Femur (tissue), 1 donor: Measurements from ENCODE around the gene PMF1.

ENCODE experiments used
- DNase-seq: peaks from one replicate; pipeline ENCODE4 v3.0.0-alpha.2; 2017

Gene PMF1

DNA sequence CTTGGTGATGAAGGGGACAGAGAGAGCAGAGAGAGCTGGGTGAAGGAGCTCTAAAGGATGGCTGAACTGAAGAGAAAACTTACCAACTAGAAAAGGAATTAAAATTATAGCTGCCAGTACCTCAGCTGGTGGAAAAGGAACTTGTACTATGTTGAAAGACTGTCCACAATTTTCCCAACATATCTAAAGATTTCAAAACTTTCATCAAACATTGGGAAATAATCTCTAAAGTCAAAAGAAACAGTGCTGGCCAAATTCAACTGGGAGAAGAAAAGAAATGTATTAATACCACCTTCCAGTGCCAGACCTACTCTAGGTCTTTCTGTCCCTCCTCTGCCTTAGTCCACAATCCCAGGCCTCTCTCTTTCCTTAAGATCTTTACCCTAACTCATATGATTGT is 63.7 kb downstream of the PMF1 start:
- DNase-seq, result no peak

DNA sequence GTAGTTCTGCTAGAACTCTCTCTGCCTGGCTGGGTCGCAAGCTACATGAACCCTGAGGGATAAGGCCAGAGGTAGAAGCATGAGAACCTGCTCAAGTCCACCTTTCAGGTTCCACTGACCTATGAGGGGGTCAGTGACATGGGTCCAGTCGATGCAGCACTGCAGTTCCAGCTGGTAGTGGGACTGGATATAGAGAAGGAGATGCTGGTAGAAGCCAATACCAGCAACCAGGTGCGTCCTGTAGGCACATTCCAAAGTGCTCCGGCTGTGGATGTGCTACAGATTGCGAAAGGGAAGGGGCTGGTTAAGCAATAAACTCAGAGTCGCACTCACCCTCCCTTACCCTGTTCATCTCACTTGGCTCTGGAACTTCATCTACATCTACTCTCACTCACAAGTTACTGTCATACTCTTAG is 64.2 kb downstream of the PMF1 start:
- DNase-seq, result no peak

DNA sequence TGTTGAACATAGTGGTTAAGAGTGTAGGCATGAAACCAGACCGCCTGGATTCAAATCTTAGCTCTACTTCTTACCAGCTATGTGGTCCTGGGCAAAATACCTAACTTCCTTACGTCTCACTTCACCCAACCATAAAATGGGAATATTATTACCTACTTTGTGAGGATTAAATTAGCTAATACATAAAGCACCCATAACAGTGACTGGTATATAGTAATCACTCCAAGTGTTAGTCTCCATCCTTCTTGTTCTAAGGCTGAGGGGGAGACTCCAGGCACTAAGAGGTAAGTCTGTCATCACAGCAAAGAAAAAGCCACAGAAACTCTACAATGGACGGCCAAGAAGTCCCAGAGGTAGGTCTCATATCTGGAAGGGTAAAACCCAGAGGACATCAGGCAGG is 67.0 kb downstream of the PMF1 start:
- DNase-seq, result no peak

DNA sequence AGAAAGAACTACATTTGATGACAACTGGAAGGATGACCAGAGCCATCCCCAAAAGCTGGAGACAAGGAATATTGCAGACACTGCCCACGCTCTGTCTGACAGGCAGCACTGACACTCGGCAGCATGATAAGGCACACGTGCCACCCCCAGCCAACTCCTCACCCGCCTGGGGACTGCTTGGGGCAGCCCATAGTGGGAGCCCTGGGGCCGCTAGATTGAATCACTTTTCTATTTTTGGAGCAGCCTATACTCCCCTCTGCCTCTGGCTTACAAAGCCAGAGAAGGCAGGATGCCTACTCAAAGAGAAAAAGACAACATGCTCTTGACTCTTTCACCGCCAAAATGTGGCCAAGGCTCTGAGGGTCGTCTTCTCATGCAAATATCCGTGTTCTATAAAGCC is 68.5 kb downstream of the PMF1 start:
- DNase-seq, result no peak

DNA sequence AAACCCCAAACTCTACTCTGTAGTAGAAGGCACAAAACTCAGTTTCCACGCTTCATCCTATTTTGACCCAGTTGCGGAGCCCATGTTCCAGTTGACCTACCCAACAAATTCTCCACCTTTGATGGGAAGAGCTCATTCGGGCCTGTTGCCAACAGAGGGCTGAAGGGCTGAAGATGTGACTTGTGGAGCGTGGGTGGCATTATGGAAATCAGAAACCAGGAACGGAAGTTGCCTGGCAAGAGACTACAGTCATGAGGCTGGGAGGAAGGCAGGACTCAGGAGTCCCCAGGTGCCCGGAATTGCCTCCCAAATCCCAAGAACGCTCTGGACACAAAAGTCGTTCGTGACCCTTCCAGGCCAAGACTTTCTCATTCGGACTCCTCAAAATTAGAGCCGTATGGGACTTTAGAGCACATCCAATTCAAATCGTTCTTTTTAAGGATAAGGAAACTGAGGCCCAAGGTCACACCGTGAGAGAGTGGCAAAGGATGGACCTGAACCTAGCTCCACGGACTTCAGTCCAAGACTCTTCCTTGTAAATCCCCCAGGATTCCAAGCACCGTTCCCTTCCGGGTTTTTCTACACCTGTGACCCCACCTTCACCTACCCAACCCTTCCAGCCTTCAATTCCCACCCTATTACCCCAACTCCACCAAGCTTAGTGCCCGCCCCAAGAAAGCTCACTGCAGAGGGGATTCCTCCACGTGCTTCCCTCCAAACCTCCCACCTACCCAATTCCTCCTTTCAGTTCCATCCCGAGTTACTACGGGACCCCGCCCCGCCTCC is 69.1 kb downstream of the PMF1 start:
- no peak for DNase-seq

DNA sequence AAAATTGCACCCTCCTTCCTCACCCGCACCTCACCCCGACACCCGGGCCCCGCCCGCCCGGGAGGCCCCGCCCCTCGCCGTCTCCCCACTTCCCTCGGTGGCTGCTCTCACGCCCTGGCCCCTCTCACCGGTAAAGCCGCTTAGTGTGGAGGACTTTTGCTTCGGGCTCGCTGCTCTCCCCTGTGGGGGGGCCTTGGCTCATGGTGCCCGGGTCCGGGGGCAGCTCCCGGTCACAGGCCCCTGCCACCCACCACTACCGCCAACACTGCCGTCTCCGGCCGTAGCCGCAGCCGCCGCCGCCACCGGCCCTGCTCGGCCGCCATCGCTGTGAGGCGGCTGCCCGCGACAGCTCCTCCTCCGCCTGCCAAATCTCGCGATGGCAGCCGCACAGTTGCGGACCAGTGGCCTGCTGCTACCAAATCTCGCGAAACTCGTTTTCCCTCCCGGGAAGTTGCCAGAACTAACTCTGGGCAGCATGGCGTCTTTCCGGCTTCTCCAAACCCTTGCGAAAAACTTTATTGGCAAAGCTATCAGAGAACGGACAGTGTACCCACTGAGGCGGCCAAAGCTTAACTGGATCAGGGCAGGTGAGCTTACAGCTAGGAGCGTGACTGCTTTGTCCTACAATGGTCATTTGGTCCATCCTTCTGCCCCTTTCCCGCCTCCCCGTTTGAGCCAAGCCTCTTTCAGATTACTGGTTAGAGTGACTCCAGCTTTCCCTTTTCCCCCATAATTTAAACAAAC is 69.8 kb downstream of the PMF1 start, which contains the start of gene SMG5:
Gene SMG5 (minus strand): TSS at position 347 of the 744 bp plus-strand sequence. CDS start 145 bp downstream, at position 202.
- DNase-seq, result peak; percentile 99

DNA sequence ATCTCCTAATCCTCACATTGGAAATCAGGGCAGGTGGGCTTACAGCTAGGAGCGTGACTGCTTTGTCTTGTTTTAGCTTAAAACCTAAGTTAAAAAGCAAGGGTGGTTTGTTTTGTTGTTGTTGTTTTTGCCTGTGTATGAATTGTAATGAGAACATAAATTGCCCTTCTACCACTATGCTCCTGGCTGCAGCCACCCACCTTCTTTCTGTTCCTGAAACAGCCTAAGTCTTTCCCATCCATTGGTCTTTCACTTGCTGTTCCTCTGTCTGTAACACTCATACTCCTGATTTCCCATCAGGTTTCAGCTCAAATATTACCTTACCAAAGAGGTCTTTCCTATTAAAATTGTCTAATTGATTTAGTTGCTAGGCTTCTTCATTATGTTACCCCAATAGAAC is 70.7 kb downstream of the PMF1 start:
- DNase-seq, result no peak

DNA sequence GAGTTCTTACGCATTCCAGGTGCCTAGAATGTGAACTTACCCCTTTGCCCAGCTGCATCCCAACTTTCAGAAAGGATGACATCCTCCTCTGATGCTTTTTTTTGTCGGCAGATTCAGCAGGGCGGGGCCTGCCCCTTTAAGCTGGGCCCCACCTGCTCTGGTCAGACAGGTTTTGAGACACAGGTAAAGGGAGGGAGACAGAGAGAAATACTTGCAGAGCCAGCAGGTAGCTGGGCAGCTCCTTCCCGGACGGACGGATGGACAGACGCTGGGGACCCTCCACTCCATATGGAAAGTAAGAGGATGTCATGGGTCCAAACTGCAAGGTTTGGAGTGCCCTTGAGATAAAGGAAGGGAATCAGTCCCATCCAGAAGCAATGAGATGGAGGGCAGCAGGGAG is 71.3 kb downstream of the PMF1 start, which contains the start of gene TMEM79:
Gene TMEM79 (plus strand): TSS at position 214 of the 400 bp plus-strand sequence. CDS start 902 bp downstream, outside the sequence.
- DNase-seq, result no peak

DNA sequence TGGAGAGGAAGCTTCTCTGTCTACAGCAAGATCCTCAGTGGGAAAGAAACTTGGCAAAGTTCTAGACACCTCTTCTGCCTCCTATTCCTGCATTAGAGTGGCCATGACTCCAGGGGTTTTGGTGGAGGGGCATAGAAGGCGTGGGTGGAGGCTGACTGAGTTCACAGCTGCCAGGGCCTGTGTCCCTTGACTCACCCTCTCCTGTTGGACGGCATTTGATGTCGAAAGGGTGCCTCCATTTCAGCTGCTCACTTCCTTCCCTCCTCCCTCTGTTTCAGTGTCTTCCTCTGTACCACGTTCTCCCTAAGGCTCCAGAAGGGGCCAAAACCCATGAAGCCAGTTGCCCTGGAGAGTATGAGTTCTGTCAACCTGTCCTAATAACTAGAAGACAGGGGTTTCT is 72.0 kb downstream of the PMF1 start:
- no peak for DNase-seq

DNA sequence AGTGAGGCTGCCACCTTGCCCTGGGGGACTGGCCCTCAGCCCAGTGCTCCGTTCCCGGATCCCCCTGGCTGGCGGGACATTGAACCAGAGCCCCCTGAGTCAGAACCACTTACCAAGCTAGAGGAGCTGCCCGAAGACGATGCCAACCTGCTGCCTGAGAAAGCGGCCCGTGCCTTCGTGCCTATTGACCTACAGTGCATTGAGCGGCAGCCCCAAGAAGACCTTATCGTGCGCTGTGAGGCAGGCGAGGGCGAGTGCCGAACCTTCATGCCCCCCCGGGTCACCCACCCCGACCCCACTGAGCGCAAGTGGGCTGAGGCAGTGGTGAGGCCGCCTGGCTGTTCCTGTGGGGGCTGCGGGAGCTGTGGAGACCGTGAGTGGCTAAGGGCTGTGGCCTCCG is 72.6 kb downstream of the PMF1 start:
- no peak for DNase-seq

DNA sequence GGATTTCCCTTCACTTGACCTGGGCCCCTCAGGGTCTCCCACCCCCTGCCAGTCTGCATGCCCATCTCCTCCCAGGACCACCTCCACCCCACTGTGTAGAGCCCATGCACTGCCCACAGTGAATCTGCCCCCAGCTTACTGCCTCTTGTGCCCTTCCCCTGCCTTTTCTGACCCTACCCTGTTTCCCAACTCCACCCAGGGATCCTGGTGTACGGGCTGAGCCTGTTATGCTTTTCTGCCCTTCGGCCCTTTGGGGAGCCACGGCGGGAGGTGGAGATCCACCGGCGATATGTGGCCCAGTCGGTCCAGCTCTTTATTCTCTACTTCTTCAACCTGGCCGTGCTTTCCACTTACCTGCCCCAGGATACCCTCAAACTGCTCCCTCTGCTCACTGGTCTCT is 73.3 kb downstream of the PMF1 start:
- DNase-seq, result no peak
